ENCODE measurements around the gene TAOK3.

Gene TAOK3

DNA sequence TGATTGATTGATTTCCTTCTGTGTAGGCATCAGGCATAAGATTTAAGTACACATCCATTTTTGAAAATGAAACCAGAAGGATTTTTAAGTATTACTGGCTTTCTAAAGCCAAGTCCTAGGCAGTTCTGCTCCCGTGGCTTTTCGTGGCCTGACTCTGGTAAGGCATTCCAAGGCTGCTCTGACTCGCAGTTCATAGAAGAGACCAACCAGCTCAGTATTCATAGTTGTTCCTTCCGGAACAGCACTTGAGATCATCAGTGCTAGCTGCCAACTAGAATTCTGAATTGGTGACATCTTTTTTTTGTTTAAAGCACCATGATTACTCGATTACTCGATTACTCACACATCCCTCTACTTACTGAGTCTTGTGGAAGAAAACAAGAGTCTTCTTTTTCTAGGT lies 29.5 kb upstream of the TAOK3 start:
- Histone ChIP-seq H3K9ac (ENCODE audit: low read length) (no peak overlapping the region), H2AFZ (ENCODE audit: low read length) (no peak overlapping the region), H3K79me2 (ENCODE audit: insufficient read depth, low read length) (no peaks in the 10 kb centered on the region), H3K36me3 (ENCODE audit: insufficient read depth, low read length) (peaks cover 87% of the 10 kb centered on the region), H3K27ac (ENCODE audit: low read depth, low read length, poor library complexity, severe bottlenecking) (no peak overlapping the region), H3K4me3 (ENCODE audit: low read depth, low read length, poor library complexity, severe bottlenecking) (no peak overlapping the region), H3K9me2 (ENCODE audit: low read depth, low read length) (no peaks in the 10 kb centered on the region), H3K27me3 (ENCODE audit: insufficient read depth, low read length) (no peaks in the 10 kb centered on the region), H4K20me1 (ENCODE audit: insufficient read depth, low read length) (no peaks in the 10 kb centered on the region), H3K4me2 (ENCODE audit: low read length) (no peak overlapping the region), H3K9me3 (ENCODE audit: low read length) (no peaks in the 10 kb centered on the region), H3F3A (ENCODE audit: insufficient read depth, low read length) (no peaks in the 10 kb centered on the region), H3K4me1 (ENCODE audit: insufficient read depth, low read length, severe bottlenecking) (no peaks in the 10 kb centered on the region)
- no peak for TF ChIP-seq EZH2 (IDR thresholded peaks at IDR 0.05; ENCODE audit: borderline replicate concordance, low read length)
- TF ChIP-seq, protein P1, sequence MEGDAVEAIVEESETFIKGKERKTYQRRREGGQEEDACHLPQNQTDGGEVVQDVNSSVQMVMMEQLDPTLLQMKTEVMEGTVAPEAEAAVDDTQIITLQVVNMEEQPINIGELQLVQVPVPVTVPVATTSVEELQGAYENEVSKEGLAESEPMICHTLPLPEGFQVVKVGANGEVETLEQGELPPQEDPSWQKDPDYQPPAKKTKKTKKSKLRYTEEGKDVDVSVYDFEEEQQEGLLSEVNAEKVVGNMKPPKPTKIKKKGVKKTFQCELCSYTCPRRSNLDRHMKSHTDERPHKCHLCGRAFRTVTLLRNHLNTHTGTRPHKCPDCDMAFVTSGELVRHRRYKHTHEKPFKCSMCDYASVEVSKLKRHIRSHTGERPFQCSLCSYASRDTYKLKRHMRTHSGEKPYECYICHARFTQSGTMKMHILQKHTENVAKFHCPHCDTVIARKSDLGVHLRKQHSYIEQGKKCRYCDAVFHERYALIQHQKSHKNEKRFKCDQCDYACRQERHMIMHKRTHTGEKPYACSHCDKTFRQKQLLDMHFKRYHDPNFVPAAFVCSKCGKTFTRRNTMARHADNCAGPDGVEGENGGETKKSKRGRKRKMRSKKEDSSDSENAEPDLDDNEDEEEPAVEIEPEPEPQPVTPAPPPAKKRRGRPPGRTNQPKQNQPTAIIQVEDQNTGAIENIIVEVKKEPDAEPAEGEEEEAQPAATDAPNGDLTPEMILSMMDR (IDR thresholded peaks at IDR 0.05; ENCODE audit: low read length) = no peak

DNA sequence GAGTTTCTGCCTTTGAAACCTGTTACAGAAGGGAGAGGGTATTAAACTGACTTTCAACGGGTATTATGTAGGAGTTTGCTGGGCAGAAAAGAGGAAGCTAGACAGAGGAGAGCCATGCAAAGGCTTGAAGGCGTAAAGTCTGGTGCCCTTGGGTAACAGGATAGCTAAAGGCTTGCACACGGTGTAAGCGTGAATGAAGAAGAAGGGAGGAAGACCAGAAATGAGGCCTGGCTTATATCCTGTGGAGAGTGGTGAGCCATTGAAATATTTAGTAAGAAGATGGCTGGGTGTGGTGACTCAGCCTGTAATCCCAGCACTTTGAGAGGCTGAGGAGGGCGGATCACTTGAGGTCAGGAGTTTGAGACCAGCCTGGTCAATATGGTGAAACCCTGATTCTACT lies 26.2 kb upstream of the TAOK3 start:
- no peak overlapping the region for H3K9ac ChIP-seq (ENCODE audit: low read length)
- H3K27ac ChIP-seq (ENCODE audit: low read depth, low read length, poor library complexity, severe bottlenecking) = no peak overlapping the region
- TF ChIP-seq EZH2 (IDR thresholded peaks at IDR 0.05; ENCODE audit: borderline replicate concordance, low read length) = no peak
- TF ChIP-seq, protein P1 (IDR thresholded peaks at IDR 0.05; ENCODE audit: low read length) = no peak
- H3K27me3 ChIP-seq (ENCODE audit: insufficient read depth, low read length) = no peaks in the 10 kb centered on the region
- no peaks in the 10 kb centered on the region for H4K20me1 ChIP-seq (ENCODE audit: insufficient read depth, low read length)
- H2AFZ ChIP-seq (ENCODE audit: low read length) = no peak overlapping the region
- H3K79me2 ChIP-seq (ENCODE audit: insufficient read depth, low read length) = no peaks in the 10 kb centered on the region
- no peak overlapping the region for H3K4me3 ChIP-seq (ENCODE audit: low read depth, low read length, poor library complexity, severe bottlenecking)
- H3F3A ChIP-seq (ENCODE audit: insufficient read depth, low read length) = no peaks in the 10 kb centered on the region
- H3K4me2 ChIP-seq (ENCODE audit: low read length) = no peak overlapping the region
- peaks cover 84% of the 10 kb centered on the region for H3K36me3 ChIP-seq (ENCODE audit: insufficient read depth, low read length)
- H3K9me3 ChIP-seq (ENCODE audit: low read length) = no peaks in the 10 kb centered on the region
- H3K9me2 ChIP-seq (ENCODE audit: low read depth, low read length) = no peaks in the 10 kb centered on the region
- H3K4me1 ChIP-seq (ENCODE audit: insufficient read depth, low read length, severe bottlenecking) = no peaks in the 10 kb centered on the region

DNA sequence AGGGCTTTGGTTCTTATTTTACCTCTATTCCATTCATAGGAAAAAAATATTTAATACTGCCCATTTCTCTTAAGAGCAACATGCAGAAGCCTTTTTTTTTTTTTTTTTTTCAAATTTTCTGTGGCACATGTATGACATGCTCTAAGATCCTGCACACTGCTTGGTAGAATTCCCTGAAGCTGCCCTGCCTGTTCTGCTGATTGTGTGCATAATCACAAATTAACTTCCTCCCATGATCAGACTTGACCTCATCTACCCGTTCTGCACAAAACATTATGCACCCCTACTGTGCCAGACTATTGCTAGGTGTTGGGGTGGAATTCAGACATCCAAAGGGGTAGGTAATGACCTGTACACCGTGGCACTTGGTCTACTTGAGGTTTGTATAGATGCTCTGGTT lies 25.8 kb upstream of the TAOK3 start:
- Histone ChIP-seq H3F3A (ENCODE audit: insufficient read depth, low read length) (no peaks in the 10 kb centered on the region), H3K4me3 (ENCODE audit: low read depth, low read length, poor library complexity, severe bottlenecking) (no peak overlapping the region), H3K79me2 (ENCODE audit: insufficient read depth, low read length) (no peaks in the 10 kb centered on the region), H3K9ac (ENCODE audit: low read length) (no peak overlapping the region), H3K9me2 (ENCODE audit: low read depth, low read length) (no peaks in the 10 kb centered on the region), H3K9me3 (ENCODE audit: low read length) (no peaks in the 10 kb centered on the region), H3K27ac (ENCODE audit: low read depth, low read length, poor library complexity, severe bottlenecking) (no peak overlapping the region), H3K27me3 (ENCODE audit: insufficient read depth, low read length) (no peaks in the 10 kb centered on the region), H4K20me1 (ENCODE audit: insufficient read depth, low read length) (no peaks in the 10 kb centered on the region), H3K4me1 (ENCODE audit: insufficient read depth, low read length, severe bottlenecking) (no peaks in the 10 kb centered on the region), H2AFZ (ENCODE audit: low read length) (no peak overlapping the region), H3K4me2 (ENCODE audit: low read length) (no peak overlapping the region), H3K36me3 (ENCODE audit: insufficient read depth, low read length) (peaks cover 85% of the 10 kb centered on the region)
- no peak for TF ChIP-seq EZH2 (IDR thresholded peaks at IDR 0.05; ENCODE audit: borderline replicate concordance, low read length)
- TF ChIP-seq, protein P1 (IDR thresholded peaks at IDR 0.05; ENCODE audit: low read length) = no peak

Data from OCI-LY1 (cell line).